Head of caudate nucleus (tissue), 42 donors: Measurements from ENCODE around the gene CCDC167.
"Not testable (repeated sequence)": the region's sequence is repeated elsewhere in the genome, so short reads cannot be mapped to it uniquely, and the experiment has no call there.

Experiments
- DNase-seq, 42 donors: peaks; one replicate each; pipeline versions ENCODE4 v3.0.0 to v3.0.0-alpha.2; 2020 to 2021; ENCODE audit warnings: mixed read lengths in 7 of 42
- intact Hi-C: fragments of 100-400 bp; cut with DNase I; formaldehyde crosslinking; loops from one replicate; pipeline ENCODE4 v1.15.0; 2022

Gene CCDC167

GRCh38 chr6:37452522-37452921 is 47.2 kb downstream of the CCDC167 start:
- intact Hi-C loops, result no loop called here

DNA sequence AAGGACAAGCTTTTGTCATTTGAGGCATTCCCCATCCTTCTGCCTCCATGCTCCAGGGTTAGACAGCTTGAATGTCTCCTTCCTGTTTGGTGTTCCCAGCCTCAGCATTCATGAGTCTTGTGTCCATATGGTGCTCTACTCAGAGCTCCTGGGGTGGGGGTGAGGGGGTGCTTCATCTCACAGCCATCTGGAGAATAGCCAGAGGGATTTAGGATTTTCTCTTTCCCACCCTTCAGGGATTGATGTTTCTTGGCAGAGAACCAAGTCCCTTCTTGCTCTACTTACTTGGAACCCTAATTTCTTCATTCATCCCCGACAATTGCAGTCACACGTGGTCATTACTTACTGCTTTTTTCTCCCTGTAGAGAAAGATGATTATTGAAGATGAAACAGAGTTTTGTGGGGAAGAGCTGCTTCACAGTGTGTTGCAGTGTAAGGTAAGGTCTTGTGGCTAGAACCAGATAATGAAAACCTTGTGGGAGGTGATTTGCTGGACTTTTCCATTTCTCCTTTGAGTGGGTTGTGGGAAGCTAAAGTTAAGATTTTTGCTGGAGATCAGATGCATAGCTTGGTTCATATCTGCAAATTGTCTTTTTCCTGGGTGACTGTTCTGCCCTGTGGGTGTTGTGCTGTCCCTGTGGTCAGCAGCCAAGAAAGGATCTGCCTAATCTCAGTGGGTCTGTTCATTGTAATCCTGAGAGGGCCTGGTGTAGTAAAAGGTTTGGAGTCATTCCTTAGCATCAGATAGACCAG is 48.1 kb downstream of the CCDC167 start:
- intact Hi-C loops, result no loop called here
- DNase-seq, result peak in 1 of 42 donors; percentile 20

More at GRCh38 chr6:37452522-37452921, 47.2 kb downstream of the CCDC167 start:
- no peak for DNase-seq

GRCh38 chr6:37449984-37450383 is 49.7 kb downstream of the CCDC167 start:
- intact Hi-C loops, result no loop called here
- DNase-seq, result no peak

DNA sequence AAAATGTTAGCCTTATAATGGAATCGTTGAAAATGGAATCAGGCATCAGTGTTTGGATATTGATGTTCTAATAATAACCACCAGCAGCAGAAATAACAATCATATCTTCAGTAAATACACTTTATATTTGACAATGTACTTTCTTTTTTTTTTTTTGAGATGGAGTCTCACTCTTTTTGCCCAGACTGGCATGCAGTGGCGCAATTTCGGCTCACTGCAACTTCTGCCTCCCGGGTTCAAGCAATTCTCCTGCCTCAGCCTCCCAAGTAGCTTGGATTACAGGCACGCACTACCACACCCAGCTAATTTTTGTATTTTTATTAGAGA is 56.5 kb downstream of the CCDC167 start:
- DNase-seq, intact Hi-C loops: not testable (repeated sequence)

- intact Hi-C loops, result no loop called here
- no peak for DNase-seq
These were observed 57.1 kb downstream of the CCDC167 start for GRCh38 chr6:37442416-37443215.

DNA sequence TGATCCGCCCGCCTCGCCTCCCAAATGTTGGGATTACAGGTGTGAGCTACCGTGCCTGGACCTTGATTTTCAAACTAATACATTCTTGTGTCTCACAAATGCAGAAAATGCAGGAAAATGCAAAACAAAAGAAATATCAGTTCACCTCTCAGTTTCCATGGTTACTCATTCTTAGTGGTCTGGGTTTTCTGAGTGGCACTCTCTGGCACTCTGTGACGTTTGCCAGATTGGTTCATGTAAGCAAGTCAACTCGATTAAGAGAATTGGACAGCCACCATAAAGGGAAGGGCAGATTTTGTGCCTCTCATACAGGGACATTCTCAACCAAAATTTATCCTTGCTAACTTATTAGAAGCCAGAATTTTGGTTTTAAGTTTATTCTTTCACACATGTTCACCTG is 58.0 kb downstream of the CCDC167 start:
- DNase-seq, result no peak
- intact Hi-C loops, result no loop called here

GRCh38 chr6:37438930-37439329 is 60.8 kb downstream of the CCDC167 start:
- intact Hi-C loops, result loop anchor here (10.0 kb wide), 2 partner anchors 56 to 84 kb away; partner anchors contain the start of genes CCDC167 and RNF8
- no peak for DNase-seq

GRCh38 chr6:37435816-37436215 is 63.9 kb downstream of the CCDC167 start:
- intact Hi-C loops, result loop anchor here (10.0 kb wide), 2 partner anchors 59 to 81 kb away; partner anchors contain the start of genes CCDC167 and RNF8
- DNase-seq, result no peak

GRCh38 chr6:37435373-37435772 is 64.3 kb downstream of the CCDC167 start:
- intact Hi-C loops, result loop anchor here (10.0 kb wide), 2 partner anchors 59 to 81 kb away; partner anchors contain the start of genes CCDC167 and RNF8
- no peak for DNase-seq

GRCh38 chr6:37433657-37434271 is 65.9 kb downstream of the CCDC167 start:
- intact Hi-C loops, result loop anchor here (10.0 kb wide), 2 partner anchors 61 to 79 kb away; partner anchors contain the start of genes CCDC167 and RNF8
- DNase-seq, result peak in 14 of 42 donors; percentile 4 to 42 (median 21)
